GM10248 (cell line): Measurements from ENCODE around the gene GAP43.

Experiments used
- CTCF ChIA-PET: fragments of 300-600 bp; sonication (Branson Sonifier 250); formaldehyde crosslinking; extraction: SDS; loops from one replicate; lab custom pipeline; 2021; ENCODE audit warnings: antibody characterized with exemption; lab: Yijun Ruan, JAX
- POLR2A ChIA-PET: fragments of 350-650 bp; sonication (Branson Sonifier 250); formaldehyde crosslinking; extraction: SDS; loops from one replicate; lab custom pipeline; 2020; ENCODE audit warnings: antibody characterized with exemption; lab: Yijun Ruan, JAX
- DNase-seq: peaks from one replicate; pipeline ENCODE4 v3.0.0; 2012; ENCODE audit errors: extremely low spot score
- CTCF ChIP-seq: IDR thresholded peaks from 2 replicates; pipeline ENCODE4 v1.5.1; 2012; ENCODE audit warnings: mild to moderate bottlenecking, low read depth; ENCODE audit errors: extremely low read depth, missing control alignments, control extremely low read depth

The GAP43 gene

DNA sequence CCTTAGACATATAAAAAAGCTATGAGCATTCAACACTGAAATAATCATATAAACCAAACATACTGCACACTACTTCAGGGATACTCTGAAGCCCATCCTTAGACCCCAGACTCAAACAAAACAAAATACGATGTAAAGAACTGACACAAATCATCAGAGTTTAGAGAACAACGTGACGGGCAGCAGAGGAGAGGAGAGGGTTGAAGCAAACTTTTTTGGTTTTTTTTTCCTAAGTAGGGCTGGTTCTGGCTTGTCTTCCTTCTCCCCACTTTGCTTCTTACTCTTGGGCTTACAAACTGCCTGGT, 34.7 kb downstream of the GAP43 start:
- DNase-seq: no peak
- POLR2A ChIA-PET: no interaction called here
- CTCF ChIA-PET: interaction anchor here (0.8 to 1.1 kb wide), 3 partner anchors 9 to 11 kb away, joined by 3 to 4 read pairs (median 3); no protein-coding TSS in a partner anchor
- TF ChIP-seq CTCF: no peak

- no peak for TF ChIP-seq CTCF
- ChIA-PET CTCF (interaction anchor here (0.9 to 1.5 kb wide), 2 partner anchors 10 to 12 kb away, joined by 3 to 7 read pairs; no protein-coding TSS in a partner anchor), POLR2A (no interaction called here)
- peak; percentile 85 for DNase-seq
Observed at GRCh38 chr3:115658337-115659181, 35.2 kb downstream of the GAP43 start.

GRCh38 chr3:115659253-115660220, 36.2 kb downstream of the GAP43 start:
- POLR2A ChIA-PET: no interaction called here
- no peak for DNase-seq
- no peak for TF ChIP-seq CTCF
- CTCF ChIA-PET: interaction anchor here (0.9 to 1.5 kb wide), 2 partner anchors 9 to 11 kb away, joined by 3 to 7 read pairs; no protein-coding TSS in a partner anchor

DNA sequence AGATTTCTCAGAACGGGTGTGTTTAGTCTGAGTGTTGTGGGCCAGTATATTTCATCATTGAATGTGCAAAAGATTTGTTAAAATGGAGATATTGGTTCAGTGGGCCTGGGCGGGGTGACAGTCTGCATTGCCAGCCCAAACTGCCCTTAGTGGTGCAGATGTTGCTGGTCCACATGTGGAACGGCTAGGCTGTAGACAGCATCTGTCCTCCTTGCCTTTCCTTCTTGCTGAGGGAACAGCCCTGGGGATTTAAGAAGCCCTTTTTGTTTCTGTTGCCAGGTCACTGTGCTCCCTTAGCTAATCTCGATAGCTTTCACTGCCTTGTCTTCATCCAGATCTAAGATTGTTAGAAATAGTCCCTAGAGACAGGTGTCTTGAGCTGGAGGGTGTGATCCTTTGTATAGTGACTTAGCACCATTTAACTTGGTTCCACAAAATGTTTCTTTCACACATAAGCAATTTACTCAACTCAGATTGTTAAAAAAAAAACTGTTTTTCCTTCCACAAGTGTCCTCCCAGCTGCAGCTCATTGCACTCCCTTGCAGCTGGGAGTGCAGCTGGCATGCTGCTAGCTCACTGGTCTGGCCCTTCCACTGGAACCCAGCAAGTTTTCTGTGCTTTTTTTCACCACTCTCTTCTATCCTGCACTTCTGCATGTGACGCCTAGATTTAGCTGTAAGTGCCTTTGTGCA, 37.5 kb downstream of the GAP43 start:
- DNase-seq: no peak
- ChIA-PET CTCF (interaction anchor here (1.3 kb wide), 1 partner anchor 12 kb away, joined by 3 read pairs; no protein-coding TSS in a partner anchor), POLR2A (no interaction called here)
- no peak for TF ChIP-seq CTCF

DNA sequence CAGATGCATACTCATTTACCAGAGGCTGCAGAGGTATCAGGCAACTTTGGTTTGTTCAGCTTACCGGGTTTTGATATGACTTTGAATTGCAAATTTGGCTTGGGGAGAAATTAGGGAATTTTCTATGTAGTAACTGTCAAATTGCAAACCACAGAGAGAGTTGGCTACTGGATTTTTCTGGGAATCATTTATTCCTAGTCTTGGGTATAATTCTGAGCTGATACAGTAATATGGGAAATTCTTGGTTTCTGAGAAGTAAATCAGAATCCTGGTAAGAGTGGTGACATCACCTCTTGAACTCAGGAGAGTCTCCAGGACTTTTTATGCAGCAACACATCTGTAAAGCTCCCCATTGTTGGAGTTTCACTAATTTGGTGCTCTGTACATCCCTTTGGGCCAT, 39.0 kb downstream of the GAP43 start:
- CTCF ChIA-PET: interaction anchor here (0.7 to 1.2 kb wide), 2 partner anchors 10 to 11 kb away, joined by 3 to 4 read pairs; no protein-coding TSS in a partner anchor
- POLR2A ChIA-PET: no interaction called here
- TF ChIP-seq CTCF: no peak
- no peak for DNase-seq

- POLR2A ChIA-PET: no interaction called here
- TF ChIP-seq CTCF: no peak
- CTCF ChIA-PET: no interaction called here
- no peak for DNase-seq
Observed at GRCh38 chr3:115663414-115663813, 40.1 kb downstream of the GAP43 start.
